Stimulated activated CD8-positive, alpha-beta memory T cell treated with anti-CD3 and anti-CD28 coated beads, Interleukin-2, amount 100 ng/mL, for 48 hours (primary cell): ENCODE results near the gene DUS2.
A peak's percentile ranks its signal among the peaks of the same experiment; 100 is the strongest.
"Not testable (repeated sequence)": the region's sequence is repeated elsewhere in the genome, so short reads cannot be mapped to it uniquely, and the experiment has no call there.

ENCODE experiments used
- DNase-seq, 2 donors: peaks; one replicate each; pipeline ENCODE4 v3.0.0-alpha.2; 2020; ENCODE audit warnings: low read depth in 2 of 2

DUS2 gene

GRCh38 chr16:67998779-67999688 is 24.1 kb upstream of the DUS2 start, which contains the start of gene DPEP2:
Gene DPEP2, minus strand, starts transcription at chr16:67999484. Its CDS starts 6,272 bp downstream, at chr16:67993212.
- DNase-seq, result not testable (repeated sequence)

DNA sequence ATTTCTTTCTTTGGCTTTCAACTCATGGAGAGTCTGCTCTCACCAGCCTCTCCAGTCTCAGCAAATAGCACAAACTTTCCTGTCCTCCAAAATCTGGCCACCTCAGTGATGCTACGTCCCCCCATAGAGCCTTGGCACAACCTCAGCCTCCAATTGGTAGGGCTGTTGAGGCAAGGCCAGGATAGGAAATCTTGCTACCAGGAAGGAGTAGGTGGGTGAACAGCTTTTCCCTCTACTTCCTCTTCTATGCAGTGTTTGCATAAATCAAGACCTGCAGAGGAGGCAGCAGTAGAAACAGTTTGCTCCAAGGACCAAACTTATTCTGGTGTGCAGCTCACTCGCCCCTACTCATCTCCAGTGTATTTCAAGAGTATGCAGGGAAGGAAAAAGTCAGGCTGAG is 23.1 kb upstream of the DUS2 start:
- DNase-seq, result no peak

DNA sequence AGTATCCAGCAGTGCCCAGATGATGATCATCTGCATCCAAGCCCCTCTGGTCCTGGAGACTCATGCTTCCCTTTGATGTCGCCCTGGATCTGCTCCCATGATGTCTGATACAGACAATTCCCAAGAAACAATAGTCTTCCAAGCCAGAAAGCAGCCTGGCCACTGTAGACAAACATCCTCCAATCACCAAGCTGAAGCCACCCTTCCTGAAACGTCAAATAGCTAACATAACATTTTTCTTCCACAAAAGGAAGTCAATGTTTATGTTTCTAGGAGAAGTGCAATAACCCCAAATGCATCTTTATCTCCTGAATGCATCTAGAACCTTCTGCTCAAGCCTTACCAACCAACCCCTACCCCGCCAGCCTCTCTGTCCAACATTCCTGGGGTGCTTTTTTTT is 22.6 kb upstream of the DUS2 start:
- no peak for DNase-seq

DNA sequence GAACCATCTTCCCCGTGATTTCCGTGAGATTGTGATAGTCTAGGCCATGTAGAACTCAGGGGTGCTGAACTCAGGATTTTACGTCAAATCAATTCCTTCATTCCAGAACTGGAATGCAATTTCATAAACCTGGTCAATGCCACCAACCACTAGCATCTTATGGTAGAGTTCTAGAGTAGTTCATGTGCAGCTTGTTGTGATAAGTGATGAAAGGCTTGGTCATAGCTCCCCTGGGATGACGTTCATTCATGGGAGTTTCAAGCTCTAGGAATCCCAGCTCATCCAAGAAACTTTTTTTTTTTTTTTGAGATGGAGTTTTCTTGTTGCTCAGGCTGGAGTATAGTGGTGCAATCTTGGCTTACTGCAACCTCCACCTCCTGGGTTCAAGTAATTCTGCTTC is 20.1 kb upstream of the DUS2 start:
- no peak for DNase-seq

DNA sequence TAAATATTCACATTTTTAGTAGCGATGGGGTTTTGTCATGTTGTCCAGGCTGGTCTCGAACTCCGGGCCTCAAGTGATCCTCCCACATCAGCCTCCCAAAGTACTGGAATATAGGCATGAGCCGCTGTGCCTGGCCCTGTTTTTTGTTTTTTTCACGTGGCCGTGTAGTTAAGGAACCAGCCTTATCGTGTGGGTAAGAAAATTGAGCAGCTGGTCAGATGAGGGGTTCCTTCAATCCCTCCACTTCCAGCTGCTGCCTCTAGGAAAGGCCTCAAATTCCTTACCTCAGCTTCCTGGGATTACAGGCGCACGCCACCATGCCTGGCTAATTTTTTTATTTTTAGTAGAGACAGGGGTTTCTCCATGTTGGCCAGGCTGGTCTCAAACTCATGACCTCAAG is 17.9 kb upstream of the DUS2 start:
- no peak for DNase-seq

GRCh38 chr16:68005786-68006286 is 17.2 kb upstream of the DUS2 start:
- DNase-seq, result no peak

DNA sequence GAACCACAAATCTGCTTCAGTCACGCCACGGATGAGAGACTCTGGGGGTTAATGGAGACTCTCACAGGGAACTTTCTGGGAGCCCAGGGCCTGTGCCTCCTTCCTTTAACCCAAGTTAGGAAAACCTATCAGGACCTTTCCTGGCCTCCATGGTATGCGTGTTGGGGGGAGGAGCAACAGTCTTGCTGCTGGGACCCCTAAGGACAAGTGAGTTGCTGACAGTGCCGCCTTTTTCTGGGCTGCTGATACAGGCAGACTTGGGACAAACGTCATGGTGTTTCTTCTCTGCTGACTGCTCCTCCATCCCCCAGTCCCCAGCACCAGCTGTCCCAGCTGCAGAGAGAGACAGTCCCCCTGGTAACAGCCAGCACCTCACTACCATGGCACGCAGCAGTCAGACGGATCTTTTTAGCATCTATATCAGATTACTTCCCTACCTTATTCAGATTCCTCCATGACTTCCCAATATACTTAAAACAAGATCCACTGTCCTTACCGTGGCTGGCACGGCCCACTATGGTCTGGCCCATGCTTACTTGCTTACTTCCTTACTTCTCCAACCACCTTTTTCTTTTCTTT is 13.8 kb upstream of the DUS2 start:
- DNase-seq, result no peak

- DNase-seq, result not testable (repeated sequence)
These were observed 13.2 kb upstream of the DUS2 start for GRCh38 chr16:68009872-68010271.

- DNase-seq, result no peak
These were observed 9.6 kb upstream of the DUS2 start for GRCh38 chr16:68013440-68013839.

DNA sequence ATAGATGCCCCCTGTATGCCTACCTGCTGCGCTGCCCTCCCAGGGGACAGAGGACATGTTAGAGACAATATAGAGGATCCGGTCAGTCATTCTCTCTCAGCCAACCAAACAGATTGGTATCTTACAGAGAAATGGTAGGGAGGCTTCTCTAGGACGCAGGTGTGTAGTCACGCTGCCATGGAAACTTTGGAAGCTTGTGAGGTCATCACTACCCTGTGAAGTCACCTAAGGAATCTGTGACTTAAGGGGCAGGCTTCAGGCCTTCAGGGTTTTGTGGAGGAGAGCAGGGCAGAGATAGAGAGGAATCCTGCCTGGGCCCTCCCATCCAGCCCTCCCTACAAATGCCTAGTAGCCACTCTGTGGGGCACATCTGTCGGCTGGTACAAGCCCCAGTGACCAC is 7.4 kb upstream of the DUS2 start, which contains the start of gene DPEP2NB:
DPEP2NB (minus strand) TSS at position 231 of the 400 bp plus-strand sequence; CDS start at position 90, 141 bp downstream.
- no peak for DNase-seq

DNA sequence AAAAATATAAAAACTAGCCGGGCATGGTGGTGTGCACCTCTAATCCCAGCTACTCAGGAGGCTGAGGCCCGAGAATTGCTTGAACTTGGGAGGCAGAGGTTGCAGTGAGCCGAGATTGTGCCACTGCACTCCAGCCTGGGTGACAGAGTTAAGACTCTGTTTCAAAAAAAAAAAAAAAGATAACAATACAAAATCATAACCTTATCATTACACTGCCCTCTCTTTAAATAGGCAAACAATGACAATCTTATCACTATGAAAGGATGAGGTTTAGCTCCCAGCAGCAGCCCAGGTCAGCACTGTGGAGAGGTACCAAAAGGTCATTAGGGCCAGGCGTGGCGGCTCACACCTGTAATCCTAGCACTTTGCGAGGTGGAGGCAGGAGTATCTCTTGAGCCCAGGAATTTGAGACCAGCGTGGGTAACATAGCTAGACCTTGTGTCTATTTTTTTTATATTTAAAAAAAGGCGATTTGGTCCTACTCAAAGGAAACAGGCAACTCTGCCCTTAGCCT is 3.9 kb upstream of the DUS2 start:
- no peak for DNase-seq

DNA sequence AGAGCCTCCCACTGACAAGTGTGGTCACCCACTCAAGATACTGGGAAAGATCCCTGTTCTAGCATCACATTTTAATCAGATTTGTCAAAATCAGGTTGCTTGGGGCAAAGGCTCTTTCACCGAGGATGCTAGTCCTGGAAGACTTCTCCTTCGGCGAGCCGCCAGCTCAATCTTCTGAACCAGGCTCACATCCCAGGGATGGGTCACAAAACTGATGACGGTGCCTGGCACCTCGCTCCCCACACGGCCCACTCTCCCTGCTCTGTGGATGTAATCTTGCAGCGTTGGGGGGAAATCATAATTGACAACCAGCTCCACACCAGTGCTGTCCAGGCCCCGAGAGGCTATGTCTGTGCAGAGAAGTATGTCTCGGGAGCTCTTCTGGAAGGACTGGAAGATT is 1.6 kb upstream of the DUS2 start:
- no peak for DNase-seq

- DNase-seq, result no peak
These were observed 781 bp upstream of the DUS2 start for GRCh38 chr16:68022278-68022727.

GRCh38 chr16:68028996-68029395 is 5.9 kb downstream of the DUS2 start:
- DNase-seq, result no peak

DNA sequence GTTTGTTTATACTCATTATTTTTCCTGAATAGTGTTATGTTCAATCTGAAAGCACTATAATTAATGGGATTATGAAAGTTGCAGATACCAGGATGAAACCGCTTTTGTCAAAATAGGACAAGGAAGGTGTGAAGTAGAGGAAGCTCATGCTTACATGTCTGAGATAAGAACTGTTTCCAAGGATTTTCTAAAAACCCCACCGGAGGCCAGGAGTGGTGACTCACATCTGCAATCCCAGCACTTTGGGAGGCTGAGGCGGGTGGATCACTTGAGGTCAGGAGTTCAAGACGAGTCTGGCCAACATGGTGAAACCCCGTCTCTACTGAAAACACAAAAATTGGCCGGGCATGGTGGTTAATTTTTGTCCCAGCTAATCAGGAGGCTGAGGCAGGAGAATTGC is 7.0 kb downstream of the DUS2 start:
- DNase-seq, result not testable (repeated sequence)

GRCh38 chr16:68031951-68032350 is 8.9 kb downstream of the DUS2 start:
- DNase-seq, result no peak

- no peak for DNase-seq
These were observed 10.0 kb downstream of the DUS2 start for GRCh38 chr16:68033101-68033500.

DNA sequence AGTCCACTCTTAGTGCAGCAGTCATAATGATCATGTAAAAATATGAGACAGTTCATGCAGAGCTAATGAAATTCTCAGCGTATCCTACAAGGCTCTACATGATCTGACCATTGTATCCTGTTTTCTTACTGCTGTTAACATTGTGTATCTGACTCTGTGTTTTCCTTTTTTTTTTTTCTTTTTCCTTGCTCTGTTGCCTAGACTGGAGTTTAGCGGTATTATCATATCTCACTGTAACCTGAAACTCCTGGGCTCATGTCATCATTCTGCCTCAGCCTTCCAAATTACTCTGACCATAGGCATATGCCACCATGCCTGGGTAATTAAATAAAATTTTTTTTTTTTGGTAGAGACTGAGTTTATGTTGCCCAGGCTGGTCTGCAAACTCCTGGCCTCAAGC is 12.1 kb downstream of the DUS2 start:
- DNase-seq, result no peak

GRCh38 chr16:68037841-68038597 is 14.9 kb downstream of the DUS2 start:
- DNase-seq, result no peak

DNA sequence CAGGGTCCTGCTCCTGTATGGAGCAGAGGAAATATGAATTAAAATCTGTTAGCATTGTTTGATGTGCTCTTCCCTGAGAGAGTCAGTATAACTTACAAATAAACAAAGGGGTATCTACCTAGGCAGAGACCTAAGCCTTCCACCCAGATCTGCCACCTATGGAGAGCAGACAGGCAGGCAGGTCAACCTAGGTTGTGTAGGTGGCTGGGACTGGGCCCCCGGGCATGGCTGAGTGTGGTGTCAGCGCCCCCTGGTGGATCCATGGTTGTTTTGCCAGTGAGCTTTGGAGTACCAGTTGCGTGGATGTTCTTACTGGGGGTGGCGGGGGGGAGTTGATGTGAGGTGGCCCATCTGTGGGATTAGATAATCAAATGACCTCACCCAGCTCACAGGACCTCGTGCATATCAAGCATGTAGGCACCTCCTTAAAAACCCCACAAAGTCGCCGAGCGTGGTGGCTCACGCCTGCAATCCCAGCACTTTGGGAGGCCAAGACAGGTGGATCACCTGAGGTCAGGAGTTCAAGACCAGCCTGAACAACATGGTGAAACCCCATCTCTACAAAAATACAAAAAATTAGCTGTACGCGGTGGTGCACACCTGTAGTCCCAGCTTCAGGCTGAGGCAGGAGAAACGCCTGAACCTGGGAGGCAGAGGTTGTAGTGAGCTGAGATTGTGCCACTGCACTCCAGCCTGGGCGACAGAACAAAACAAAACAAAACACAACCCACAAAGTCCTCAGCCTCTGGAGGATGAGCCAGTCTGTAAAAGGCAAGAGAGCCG is 17.6 kb downstream of the DUS2 start:
- DNase-seq, result peak; percentile 81 to 84

DNA sequence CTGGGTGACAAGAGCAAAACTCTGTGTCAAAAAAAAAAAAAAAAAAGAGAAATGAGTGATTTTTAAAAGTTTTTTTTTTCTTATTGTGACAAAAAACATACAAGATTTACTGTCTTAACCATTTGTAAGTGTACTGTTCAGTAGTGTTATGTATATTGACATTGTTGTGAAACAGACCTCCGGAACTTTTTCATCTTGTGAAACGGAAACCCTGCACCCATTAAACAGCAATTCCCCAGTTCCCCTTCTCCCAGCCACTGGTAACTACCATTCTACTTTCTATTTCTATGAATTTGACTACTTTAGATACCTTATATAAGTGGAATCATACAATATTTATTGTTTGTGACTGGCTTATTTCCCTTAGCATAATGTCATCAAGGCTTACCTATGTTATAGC is 18.7 kb downstream of the DUS2 start:
- DNase-seq, result no peak
